ENCODE measurements around the gene SCYGR5. TPM values are rescaled to one million over a fixed set of nuclear protein-coding genes. Genes with fewer than 3 reads are reported as not detected.

The SCYGR5 gene
- polyA plus RNA-seq, 1 donor from 2014 or later, result not detected

DNA sequence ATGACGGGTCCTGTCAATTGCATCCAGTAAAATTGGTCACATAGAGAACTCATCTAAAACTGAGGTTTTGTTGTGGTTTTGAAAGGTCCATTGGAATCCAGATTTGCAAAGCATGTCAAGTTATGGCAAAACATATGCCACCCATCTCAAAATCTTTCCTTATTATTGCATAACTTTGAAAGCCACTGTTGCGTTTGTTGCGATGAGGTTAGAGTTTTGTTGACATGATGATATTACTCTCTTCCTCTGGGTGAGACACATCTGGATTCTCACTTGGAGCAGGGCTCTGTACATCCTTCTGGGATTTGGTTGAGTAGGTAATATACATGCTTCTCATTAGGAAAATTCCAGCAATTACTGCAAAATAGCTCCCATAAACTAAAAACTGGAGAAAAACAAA lies 20.6 kb downstream of the SCYGR5 start:
- Histone ChIP-seq H3K4me2 (ENCODE audit: low read length) (no peak overlapping the region), H3K9me3 (ENCODE audit: low read length) (no peaks in the 10 kb centered on the region), H4K20me1 (ENCODE audit: insufficient read depth) (no peaks in the 10 kb centered on the region), H3F3A (ENCODE audit: insufficient read depth, low read length, poor library complexity, severe bottlenecking) (no peaks in the 10 kb centered on the region), H3K9ac (ENCODE audit: low read length) (no peak overlapping the region), H3K4me3 (ENCODE audit: low read length) (no peak overlapping the region), H3K9me2 (ENCODE audit: insufficient read depth, low read length) (no peaks in the 10 kb centered on the region), H3K36me3 (ENCODE audit: insufficient read depth, low read length) (no peaks in the 10 kb centered on the region), H2AFZ (ENCODE audit: low read depth, low read length) (no peak overlapping the region), H3K79me2 (replicated peaks; ENCODE audit: insufficient read depth, low read length) (no peaks in the 10 kb centered on the region), H3K27ac (ENCODE audit: low read length) (no peak overlapping the region), H3K27me3 (ENCODE audit: insufficient read depth, low read depth, low read length) (no peaks in the 10 kb centered on the region)
- TF ChIP-seq TAF1 (IDR thresholded peaks at IDR 0.05; ENCODE audit: low read depth), result no peak

- H2AFZ ChIP-seq (ENCODE audit: low read depth, low read length), result no peak overlapping the region
- no peaks in the 10 kb centered on the region for H3F3A ChIP-seq (ENCODE audit: insufficient read depth, low read length, poor library complexity, severe bottlenecking)
- no peak overlapping the region for H3K27ac ChIP-seq (ENCODE audit: low read length)
- no peaks in the 10 kb centered on the region for H4K20me1 ChIP-seq (ENCODE audit: insufficient read depth)
- no peaks in the 10 kb centered on the region for H3K36me3 ChIP-seq (ENCODE audit: insufficient read depth, low read length)
- no peak overlapping the region for H3K4me2 ChIP-seq (ENCODE audit: low read length)
- no peaks in the 10 kb centered on the region for H3K27me3 ChIP-seq (ENCODE audit: insufficient read depth, low read depth, low read length)
- TF ChIP-seq TAF1 (IDR thresholded peaks at IDR 0.05; ENCODE audit: low read depth) (no peak), EZH2 (IDR thresholded peaks at IDR 0.05; ENCODE audit: borderline replicate concordance, insufficient read depth, low read length, poor library complexity, severe bottlenecking) (no peak), POLR2AphosphoS5 (IDR thresholded peaks at IDR 0.05) (no peak), CTCF (IDR thresholded peaks at IDR 0.05; ENCODE audit: poor library complexity, severe bottlenecking) (no peak), EP300 (conservative IDR thresholded peaks at IDR 0.05; ENCODE audit: poor library complexity, severe bottlenecking) (no peak), MXI1 (conservative IDR thresholded peaks at IDR 0.05; ENCODE audit: poor library complexity, severe bottlenecking) (no peak)
- TF ChIP-seq, protein P1, sequence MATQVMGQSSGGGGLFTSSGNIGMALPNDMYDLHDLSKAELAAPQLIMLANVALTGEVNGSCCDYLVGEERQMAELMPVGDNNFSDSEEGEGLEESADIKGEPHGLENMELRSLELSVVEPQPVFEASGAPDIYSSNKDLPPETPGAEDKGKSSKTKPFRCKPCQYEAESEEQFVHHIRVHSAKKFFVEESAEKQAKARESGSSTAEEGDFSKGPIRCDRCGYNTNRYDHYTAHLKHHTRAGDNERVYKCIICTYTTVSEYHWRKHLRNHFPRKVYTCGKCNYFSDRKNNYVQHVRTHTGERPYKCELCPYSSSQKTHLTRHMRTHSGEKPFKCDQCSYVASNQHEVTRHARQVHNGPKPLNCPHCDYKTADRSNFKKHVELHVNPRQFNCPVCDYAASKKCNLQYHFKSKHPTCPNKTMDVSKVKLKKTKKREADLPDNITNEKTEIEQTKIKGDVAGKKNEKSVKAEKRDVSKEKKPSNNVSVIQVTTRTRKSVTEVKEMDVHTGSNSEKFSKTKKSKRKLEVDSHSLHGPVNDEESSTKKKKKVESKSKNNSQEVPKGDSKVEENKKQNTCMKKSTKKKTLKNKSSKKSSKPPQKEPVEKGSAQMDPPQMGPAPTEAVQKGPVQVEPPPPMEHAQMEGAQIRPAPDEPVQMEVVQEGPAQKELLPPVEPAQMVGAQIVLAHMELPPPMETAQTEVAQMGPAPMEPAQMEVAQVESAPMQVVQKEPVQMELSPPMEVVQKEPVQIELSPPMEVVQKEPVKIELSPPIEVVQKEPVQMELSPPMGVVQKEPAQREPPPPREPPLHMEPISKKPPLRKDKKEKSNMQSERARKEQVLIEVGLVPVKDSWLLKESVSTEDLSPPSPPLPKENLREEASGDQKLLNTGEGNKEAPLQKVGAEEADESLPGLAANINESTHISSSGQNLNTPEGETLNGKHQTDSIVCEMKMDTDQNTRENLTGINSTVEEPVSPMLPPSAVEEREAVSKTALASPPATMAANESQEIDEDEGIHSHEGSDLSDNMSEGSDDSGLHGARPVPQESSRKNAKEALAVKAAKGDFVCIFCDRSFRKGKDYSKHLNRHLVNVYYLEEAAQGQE (IDR thresholded peaks at IDR 0.05; ENCODE audit: borderline replicate concordance), result no peak
- no peak overlapping the region for H3K9ac ChIP-seq (ENCODE audit: low read length)
- no peak overlapping the region for H3K4me3 ChIP-seq (ENCODE audit: low read length)
- no peaks in the 10 kb centered on the region for H3K79me2 ChIP-seq (replicated peaks; ENCODE audit: insufficient read depth, low read length)
- no peaks in the 10 kb centered on the region for H3K9me2 ChIP-seq (ENCODE audit: insufficient read depth, low read length)
- no peaks in the 10 kb centered on the region for H3K9me3 ChIP-seq (ENCODE audit: low read length)
Measured at GRCh38 chr2:227696990-227697679, 30.5 kb downstream of the SCYGR5 start.

GRCh38 chr2:227701556-227701955 lies 35.0 kb downstream of the SCYGR5 start:
- H3K27me3 ChIP-seq (ENCODE audit: insufficient read depth, low read depth, low read length), result no peaks in the 10 kb centered on the region
- TF ChIP-seq SMC3 (conservative IDR thresholded peaks at IDR 0.05; ENCODE audit: poor library complexity) (no peak), MXI1 (conservative IDR thresholded peaks at IDR 0.05; ENCODE audit: poor library complexity, severe bottlenecking) (no peak), RAD21 (conservative IDR thresholded peaks at IDR 0.05) (no peak), EZH2 (IDR thresholded peaks at IDR 0.05; ENCODE audit: borderline replicate concordance, insufficient read depth, low read length, poor library complexity, severe bottlenecking) (no peak), POLR2AphosphoS5 (IDR thresholded peaks at IDR 0.05) (no peak), CTCF (IDR thresholded peaks at IDR 0.05; ENCODE audit: poor library complexity, severe bottlenecking) (no peak), EP300 (conservative IDR thresholded peaks at IDR 0.05; ENCODE audit: poor library complexity, severe bottlenecking) (no peak)
- TF ChIP-seq, protein P1 (IDR thresholded peaks at IDR 0.05; ENCODE audit: borderline replicate concordance), result no peak
- H3K9me2 ChIP-seq (ENCODE audit: insufficient read depth, low read length), result no peaks in the 10 kb centered on the region
- H3F3A ChIP-seq (ENCODE audit: insufficient read depth, low read length, poor library complexity, severe bottlenecking), result no peaks in the 10 kb centered on the region
- H3K4me3 ChIP-seq (ENCODE audit: low read length), result no peak overlapping the region
- H3K27ac ChIP-seq (ENCODE audit: low read length), result no peak overlapping the region
- H3K9ac ChIP-seq (ENCODE audit: low read length), result no peak overlapping the region
- H2AFZ ChIP-seq (ENCODE audit: low read depth, low read length), result no peak overlapping the region
- H3K9me3 ChIP-seq (ENCODE audit: low read length), result no peaks in the 10 kb centered on the region
- H4K20me1 ChIP-seq (ENCODE audit: insufficient read depth), result no peaks in the 10 kb centered on the region
- no peaks in the 10 kb centered on the region for H3K36me3 ChIP-seq (ENCODE audit: insufficient read depth, low read length)
- H3K4me2 ChIP-seq (ENCODE audit: low read length), result no peak overlapping the region
- no peaks in the 10 kb centered on the region for H3K79me2 ChIP-seq (replicated peaks; ENCODE audit: insufficient read depth, low read length)

Data from neural cell (in vitro differentiated cells).